ENCODE measurements around the gene AFTPH. TPM values are rescaled to one million over a fixed set of nuclear protein-coding genes. Genes with fewer than 3 reads are reported as not detected.

AFTPH gene
- total RNA-seq, 1 experiment from 2014 or later, result 14.9 TPM

- TF ChIP-seq NFYB (CRISPR knock-in tag; conservative IDR thresholded peaks at IDR 0.05; ENCODE audit: low read depth) (no peak), NR1H2 (CRISPR knock-in tag; IDR thresholded peaks at IDR 0.05) (no peak), ATF3 (CRISPR knock-in tag; conservative IDR thresholded peaks at IDR 0.05) (no peak), ZNF121 (CRISPR knock-in tag; IDR thresholded peaks at IDR 0.05) (peak; percentile 59; the same call in 1 of the 2 replicates), OVOL2 (CRISPR knock-in tag; IDR thresholded peaks at IDR 0.05; ENCODE audit: borderline replicate concordance) (no peak), NR3C1 (CRISPR knock-in tag; conservative IDR thresholded peaks at IDR 0.05; ENCODE audit: low read depth) (no peak), TEAD1 (CRISPR knock-in tag; IDR thresholded peaks at IDR 0.05) (no peak), MXD4 (CRISPR knock-in tag; IDR thresholded peaks at IDR 0.05; ENCODE audit: borderline replicate concordance) (no peak), STAT6 (CRISPR knock-in tag; conservative IDR thresholded peaks at IDR 0.05; ENCODE audit: low read depth) (no peak), ZNF281 (CRISPR knock-in tag; IDR thresholded peaks at IDR 0.05) (no peak), CDX4 (CRISPR knock-in tag; IDR thresholded peaks at IDR 0.05; ENCODE audit: borderline replicate concordance) (no peak), HMGXB4 (CRISPR knock-in tag; IDR thresholded peaks at IDR 0.05) (peak; percentile 58; the same call in 1 of the 2 replicates), GTF2I (CRISPR knock-in tag; conservative IDR thresholded peaks at IDR 0.05) (no peak)
Measured at GRCh38 chr2:64609227-64609941, 85.3 kb downstream of the AFTPH start (continued).

GRCh38 chr2:64609942-64610281 lies 85.8 kb downstream of the AFTPH start:
- ATAC-seq (no peak), DNase-seq (ENCODE audit: low spot score) (no peak)
- ChIA-PET POLR2A (interaction anchor here (0.6 kb wide), 1 partner anchor 45 kb away, joined by 4 read pairs; no protein-coding TSS in a partner anchor), CTCF (interaction anchor here (1.3 to 4.5 kb wide), 6 partner anchors 8 to 30 kb away, joined by 3 to 50 read pairs (median 7); no protein-coding TSS in a partner anchor)
- peaks cover 7% of the 10 kb centered on the region for H3K4me1 Mint-ChIP-seq
- H3K27me3 Mint-ChIP-seq (ENCODE audit: low read depth), result peaks cover 32% of the 10 kb centered on the region
- H3K4me3 Mint-ChIP-seq, result peak overlapping the region; percentile 74
- H3K9me3 Mint-ChIP-seq, result peaks cover under 1% of the 10 kb centered on the region
- H3K36me3 Mint-ChIP-seq, result no peaks in the 10 kb centered on the region
- no peak overlapping the region for H3K27ac Mint-ChIP-seq
- TF ChIP-seq ZNF138 (CRISPR knock-in tag; conservative IDR thresholded peaks at IDR 0.05) (no peak), ZNF121 (CRISPR knock-in tag; IDR thresholded peaks at IDR 0.05) (no peak), CBFB (CRISPR knock-in tag; IDR thresholded peaks at IDR 0.05; ENCODE audit: low read depth) (no peak), CTCF (IDR thresholded peaks at IDR 0.05) (no peak), ATF1 (CRISPR knock-in tag; IDR thresholded peaks at IDR 0.05) (no peak), SMAD4 (CRISPR knock-in tag; IDR thresholded peaks at IDR 0.05) (no peak), ZNF532 (CRISPR knock-in tag; IDR thresholded peaks at IDR 0.05; ENCODE audit: borderline replicate concordance) (no peak), IRF2 (CRISPR knock-in tag; IDR thresholded peaks at IDR 0.05; ENCODE audit: borderline replicate concordance, low read depth) (no peak)
